ENCODE measurements around the gene ARID1B. TPM values are rescaled to one million over a fixed set of nuclear protein-coding genes. Genes with fewer than 3 reads are reported as not detected.

ARID1B gene
- total and polyA plus RNA-seq, 2 of the 13 experiments (the other 11 are each of a cell fraction or from before 2014, with no cell fraction given) = 20.1 to 32.6 TPM

DNA sequence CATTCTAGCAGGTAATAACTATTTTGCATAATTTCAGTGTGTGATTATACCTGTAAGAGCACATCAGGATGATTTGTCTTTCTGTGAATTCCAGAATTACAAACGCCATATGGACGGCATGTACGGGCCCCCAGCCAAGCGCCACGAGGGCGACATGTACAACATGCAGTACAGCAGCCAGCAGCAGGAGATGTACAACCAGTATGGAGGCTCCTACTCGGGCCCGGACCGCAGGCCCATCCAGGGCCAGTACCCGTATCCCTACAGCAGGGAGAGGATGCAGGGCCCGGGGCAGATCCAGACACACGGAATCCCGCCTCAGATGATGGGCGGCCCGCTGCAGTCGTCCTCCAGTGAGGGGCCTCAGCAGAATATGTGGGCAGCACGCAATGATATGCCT, 423.4 kb downstream of the ARID1B start:
- Histone ChIP-seq H3K27me3 (ENCODE audit: control insufficient read depth in 1 of 2, insufficient read depth in 2 of 2, low read length in 2 of 2) (no peaks in the 10 kb centered on the region), H2AFZ (ENCODE audit: low read length) (no peak overlapping the region), H3K4me2 (ENCODE audit: low read depth, low read length) (no peak overlapping the region), H3K36me3 (replicated peaks in 1 of 2; ENCODE audit: control insufficient read depth in 1 of 2, insufficient read depth in 2 of 2, low read length in 2 of 2) (peaks cover 33 to 79% of the 10 kb centered on the region in 2 experiments), H3K4me3 (replicated peaks in 1 of 3; ENCODE audit: insufficient read depth in 1 of 3, low read depth in 2 of 3, low read length in 3 of 3) (no peak overlapping the region), H3K79me2 (ENCODE audit: insufficient read depth, low read length) (no peaks in the 10 kb centered on the region), H3K4me1 (ENCODE audit: insufficient read depth, low read length) (no peaks in the 10 kb centered on the region), H3K27ac (ENCODE audit: extremely low read length, insufficient read depth, low read length) (no peak overlapping the region), H3K9ac (ENCODE audit: insufficient read depth, low read depth, low read length) (no peak overlapping the region), H4K20me1 (ENCODE audit: insufficient read depth, low read length) (no peaks in the 10 kb centered on the region), H3K9me3 (ENCODE audit: low read length) (no peaks in the 10 kb centered on the region)
- no TSS peak for BruUV-seq (replicated peaks)
- 96% methylated on average over 15 of the region's 17 CpGs for WGBS (ENCODE audit: low lambda C conversion rate)
- DNase-seq (ENCODE audit: low spot score) (no peak), FAIRE-seq (no peak), ATAC-seq (peak; percentile 52)
- ChIA-PET CTCF (ENCODE audit: low intra/inter-chr PET ratio, low total read pairs) (no interaction called here), POLR2A (no interaction called here)
- no peak for TF ChIP-seq NCOA2 (CRISPR knock-in tag; IDR thresholded peaks at IDR 0.05)
- no peak for TF ChIP-seq ZNF547 (CRISPR knock-in tag; IDR thresholded peaks at IDR 0.05)
- TF ChIP-seq HMGA1 (CRISPR knock-in tag; conservative IDR thresholded peaks at IDR 0.05) = no peak
- in situ Hi-C loops (cut with HindIII; ENCODE audit: extremely low pct_ligation_motif_present, low pct_unique_long_range_greater_than_20kb) (no loop called here), intact Hi-C loops (cut with micrococcal nuclease; ENCODE audit: unreplicated experiment) (no loop called here)

GRCh38 chr6:157201083-157201482, 423.9 kb downstream of the ARID1B start:
- TF ChIP-seq AGO2 (optimal IDR thresholded peaks at IDR 0.05; ENCODE audit: low read depth, low read length) = peak; percentile 41
- TF ChIP-seq, protein P1, sequence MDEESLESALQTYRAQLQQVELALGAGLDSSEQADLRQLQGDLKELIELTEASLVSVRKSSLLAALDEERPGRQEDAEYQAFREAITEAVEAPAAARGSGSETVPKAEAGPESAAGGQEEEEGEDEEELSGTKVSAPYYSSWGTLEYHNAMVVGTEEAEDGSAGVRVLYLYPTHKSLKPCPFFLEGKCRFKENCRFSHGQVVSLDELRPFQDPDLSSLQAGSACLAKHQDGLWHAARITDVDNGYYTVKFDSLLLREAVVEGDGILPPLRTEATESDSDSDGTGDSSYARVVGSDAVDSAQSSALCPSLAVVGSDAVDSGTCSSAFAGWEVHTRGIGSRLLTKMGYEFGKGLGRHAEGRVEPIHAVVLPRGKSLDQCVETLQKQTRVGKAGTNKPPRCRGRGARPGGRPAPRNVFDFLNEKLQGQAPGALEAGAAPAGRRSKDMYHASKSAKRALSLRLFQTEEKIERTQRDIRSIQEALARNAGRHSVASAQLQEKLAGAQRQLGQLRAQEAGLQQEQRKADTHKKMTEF (CRISPR knock-in tag; IDR thresholded peaks at IDR 0.05) = no peak
- FAIRE-seq = no peak
- H3K4me2 ChIP-seq (ENCODE audit: low read depth, low read length) = no peak overlapping the region
- no peak overlapping the region for H2AFZ ChIP-seq (ENCODE audit: low read length)
- intact Hi-C loops (cut with micrococcal nuclease; ENCODE audit: unreplicated experiment) = no loop called here
- H3K27ac ChIP-seq (ENCODE audit: extremely low read length, insufficient read depth, low read length) = no peak overlapping the region
- no peak overlapping the region for H3K4me3 ChIP-seq (replicated peaks in 1 of 3; ENCODE audit: insufficient read depth in 1 of 3, low read depth in 2 of 3, low read length in 3 of 3)
- no TSS peak for BruUV-seq (replicated peaks)
- peaks cover 33 to 79% of the 10 kb centered on the region in 2 experiments for H3K36me3 ChIP-seq (replicated peaks in 1 of 2; ENCODE audit: control insufficient read depth in 1 of 2, insufficient read depth in 2 of 2, low read length in 2 of 2)
- H3K9me3 ChIP-seq (ENCODE audit: low read length) = no peaks in the 10 kb centered on the region
- WGBS (ENCODE audit: low lambda C conversion rate) = 97% methylated on average over 17 of the region's 17 CpGs
- POLR2A ChIA-PET = no interaction called here
- DNase-seq (ENCODE audit: low spot score) = no peak
- in situ Hi-C loops (cut with HindIII; ENCODE audit: extremely low pct_ligation_motif_present, low pct_unique_long_range_greater_than_20kb) = no loop called here
- H3K27me3 ChIP-seq (ENCODE audit: control insufficient read depth in 1 of 2, insufficient read depth in 2 of 2, low read length in 2 of 2) = no peaks in the 10 kb centered on the region
- H3K9ac ChIP-seq (ENCODE audit: insufficient read depth, low read depth, low read length) = no peak overlapping the region
- no peaks in the 10 kb centered on the region for H3K79me2 ChIP-seq (ENCODE audit: insufficient read depth, low read length)
- CTCF ChIA-PET (ENCODE audit: low intra/inter-chr PET ratio, low total read pairs) = no interaction called here
- H3K4me1 ChIP-seq (ENCODE audit: insufficient read depth, low read length) = no peaks in the 10 kb centered on the region
- no peaks in the 10 kb centered on the region for H4K20me1 ChIP-seq (ENCODE audit: insufficient read depth, low read length)
- no peak for ATAC-seq
